ENCODE measurements around the gene RTP3.

DNA sequence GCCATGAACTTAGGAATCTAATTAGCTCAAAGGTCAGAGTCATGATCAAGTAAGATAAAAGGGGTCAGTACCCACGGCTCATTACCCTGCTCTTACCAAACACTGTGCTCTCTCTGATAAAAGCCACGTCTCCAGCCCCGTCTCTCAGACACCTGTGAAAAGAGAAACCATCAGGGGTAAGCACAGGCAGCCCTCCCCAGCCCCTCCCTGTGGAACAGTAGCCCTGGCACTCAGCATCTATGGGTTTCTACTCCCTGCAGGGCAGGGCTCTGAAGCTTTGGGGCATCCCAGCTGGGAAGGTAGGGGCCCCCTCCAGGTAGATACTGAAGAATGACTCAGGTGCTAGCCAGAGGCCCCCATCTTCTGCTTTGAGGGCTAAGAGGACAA lies 43.6 kb upstream of the RTP3 start:
- TF ChIP-seq, protein P1, sequence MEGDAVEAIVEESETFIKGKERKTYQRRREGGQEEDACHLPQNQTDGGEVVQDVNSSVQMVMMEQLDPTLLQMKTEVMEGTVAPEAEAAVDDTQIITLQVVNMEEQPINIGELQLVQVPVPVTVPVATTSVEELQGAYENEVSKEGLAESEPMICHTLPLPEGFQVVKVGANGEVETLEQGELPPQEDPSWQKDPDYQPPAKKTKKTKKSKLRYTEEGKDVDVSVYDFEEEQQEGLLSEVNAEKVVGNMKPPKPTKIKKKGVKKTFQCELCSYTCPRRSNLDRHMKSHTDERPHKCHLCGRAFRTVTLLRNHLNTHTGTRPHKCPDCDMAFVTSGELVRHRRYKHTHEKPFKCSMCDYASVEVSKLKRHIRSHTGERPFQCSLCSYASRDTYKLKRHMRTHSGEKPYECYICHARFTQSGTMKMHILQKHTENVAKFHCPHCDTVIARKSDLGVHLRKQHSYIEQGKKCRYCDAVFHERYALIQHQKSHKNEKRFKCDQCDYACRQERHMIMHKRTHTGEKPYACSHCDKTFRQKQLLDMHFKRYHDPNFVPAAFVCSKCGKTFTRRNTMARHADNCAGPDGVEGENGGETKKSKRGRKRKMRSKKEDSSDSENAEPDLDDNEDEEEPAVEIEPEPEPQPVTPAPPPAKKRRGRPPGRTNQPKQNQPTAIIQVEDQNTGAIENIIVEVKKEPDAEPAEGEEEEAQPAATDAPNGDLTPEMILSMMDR (IDR thresholded peaks at IDR 0.05): no peak
- no peak for TF ChIP-seq POLR2AphosphoS5 (IDR thresholded peaks at IDR 0.05; ENCODE audit: low read depth, low read length)
- TF ChIP-seq RCOR1 (IDR thresholded peaks at IDR 0.05; ENCODE audit: low read length): no peak
- no peak for TF ChIP-seq CHD2 (IDR thresholded peaks at IDR 0.05; ENCODE audit: low read length, partially characterized antibody)
- TF ChIP-seq RAD21 (IDR thresholded peaks at IDR 0.05; ENCODE audit: low read length): no peak
- TF ChIP-seq, protein P2, sequence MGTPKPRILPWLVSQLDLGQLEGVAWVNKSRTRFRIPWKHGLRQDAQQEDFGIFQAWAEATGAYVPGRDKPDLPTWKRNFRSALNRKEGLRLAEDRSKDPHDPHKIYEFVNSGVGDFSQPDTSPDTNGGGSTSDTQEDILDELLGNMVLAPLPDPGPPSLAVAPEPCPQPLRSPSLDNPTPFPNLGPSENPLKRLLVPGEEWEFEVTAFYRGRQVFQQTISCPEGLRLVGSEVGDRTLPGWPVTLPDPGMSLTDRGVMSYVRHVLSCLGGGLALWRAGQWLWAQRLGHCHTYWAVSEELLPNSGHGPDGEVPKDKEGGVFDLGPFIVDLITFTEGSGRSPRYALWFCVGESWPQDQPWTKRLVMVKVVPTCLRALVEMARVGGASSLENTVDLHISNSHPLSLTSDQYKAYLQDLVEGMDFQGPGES (IDR thresholded peaks at IDR 0.05; ENCODE audit: low read depth, low read length): no peak
- TF ChIP-seq, protein P3, sequence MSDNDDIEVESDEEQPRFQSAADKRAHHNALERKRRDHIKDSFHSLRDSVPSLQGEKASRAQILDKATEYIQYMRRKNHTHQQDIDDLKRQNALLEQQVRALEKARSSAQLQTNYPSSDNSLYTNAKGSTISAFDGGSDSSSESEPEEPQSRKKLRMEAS (IDR thresholded peaks at IDR 0.05; ENCODE audit: low read depth): no peak
- TF ChIP-seq JUND (IDR thresholded peaks at IDR 0.05): no peak
